A549 (cell line): Measurements from ENCODE around the gene CACNA1E.

ENCODE experiments used
- MYC ChIP-seq: IDR thresholded peaks from 2 replicates; pipeline ENCODE4 v1.6.1; 2012; ENCODE audit warnings: mild to moderate bottlenecking, inconsistent platforms, low read length, improper control_type of control experiment, borderline replicate concordance
- RAD21 ChIP-seq, 2 experiments: fragments of >200 bp in 1 of 2; sonication (Bioruptor Twin) in 1 of 2; formaldehyde crosslinking in 1 of 2; IDR thresholded peaks in 1 of 2; conservative IDR thresholded peaks in 1 of 2; 2 replicates in 1 of 2; 3 replicates in 1 of 2; pipeline ENCODE4 v1.6.1; 2012 to 2018; ENCODE audit warnings: inconsistent platforms in 1 of 2
- RARB ChIP-seq: fragments of 250-450 bp; sonication (Bioruptor Pico); IDR thresholded peaks from 2 replicates; pipeline ENCODE4 v1.8.0; 2021; ENCODE audit warnings: mild to moderate bottlenecking, moderate library complexity
- TF ChIP-seq, protein P1 (sequence below): fragments of >200 bp; sonication (Bioruptor Twin); formaldehyde crosslinking; IDR thresholded peaks from 3 replicates; pipeline ENCODE4 v1.5.1; 2016

GRCh38 chr1:181821701-181822100 is 338.4 kb downstream of the CACNA1E start:
- TF ChIP-seq RARB (no peak), MYC (no peak), RAD21 (conservative IDR thresholded peaks at IDR 0.05 in 1 of 2, IDR thresholded peaks at IDR 0.05 in 1 of 2) (no peak)
- TF ChIP-seq, protein P1, sequence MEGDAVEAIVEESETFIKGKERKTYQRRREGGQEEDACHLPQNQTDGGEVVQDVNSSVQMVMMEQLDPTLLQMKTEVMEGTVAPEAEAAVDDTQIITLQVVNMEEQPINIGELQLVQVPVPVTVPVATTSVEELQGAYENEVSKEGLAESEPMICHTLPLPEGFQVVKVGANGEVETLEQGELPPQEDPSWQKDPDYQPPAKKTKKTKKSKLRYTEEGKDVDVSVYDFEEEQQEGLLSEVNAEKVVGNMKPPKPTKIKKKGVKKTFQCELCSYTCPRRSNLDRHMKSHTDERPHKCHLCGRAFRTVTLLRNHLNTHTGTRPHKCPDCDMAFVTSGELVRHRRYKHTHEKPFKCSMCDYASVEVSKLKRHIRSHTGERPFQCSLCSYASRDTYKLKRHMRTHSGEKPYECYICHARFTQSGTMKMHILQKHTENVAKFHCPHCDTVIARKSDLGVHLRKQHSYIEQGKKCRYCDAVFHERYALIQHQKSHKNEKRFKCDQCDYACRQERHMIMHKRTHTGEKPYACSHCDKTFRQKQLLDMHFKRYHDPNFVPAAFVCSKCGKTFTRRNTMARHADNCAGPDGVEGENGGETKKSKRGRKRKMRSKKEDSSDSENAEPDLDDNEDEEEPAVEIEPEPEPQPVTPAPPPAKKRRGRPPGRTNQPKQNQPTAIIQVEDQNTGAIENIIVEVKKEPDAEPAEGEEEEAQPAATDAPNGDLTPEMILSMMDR: no peak
